SJSA1 (cell line): ENCODE data around the gene PTGFRN. TPM values are rescaled to one million over a fixed set of nuclear protein-coding genes. Genes with fewer than 3 reads are reported as not detected.
"Not testable (repeated sequence)": the region's sequence is repeated elsewhere in the genome, so short reads cannot be mapped to it uniquely, and the experiment has no call there.

Experiments
- DNase-seq, 2 experiments: peaks; one replicate each; pipeline ENCODE4 v3.0.0-alpha.2; 2015 to 2020; ENCODE audit warnings: low spot score in 2 of 2, low read depth in 1 of 2
- H3K27ac ChIP-seq: fragments of 250-450 bp; sonication (Bioruptor Pico); 2 replicates; pipeline ENCODE4 v1.5.1; 2020; ENCODE audit warnings: mild to moderate bottlenecking, moderate library complexity
- H3K27me3 ChIP-seq: fragments of 250-450 bp; sonication (Bioruptor Pico); replicated peaks from 2 replicates; pipeline ENCODE4 v1.5.1; 2020; ENCODE audit warnings: mild to moderate bottlenecking, moderate library complexity
- H3K36me3 ChIP-seq: fragments of 250-450 bp; sonication (Bioruptor Pico); 2 replicates; pipeline ENCODE4 v1.5.1; 2020; ENCODE audit warnings: mild to moderate bottlenecking
- H3K4me1 ChIP-seq: fragments of 250-450 bp; sonication (Bioruptor Pico); replicated peaks from 2 replicates; pipeline ENCODE4 v1.6.1; 2021; ENCODE audit warnings: mild to moderate bottlenecking
- H3K4me3 ChIP-seq: fragments of 250-450 bp; sonication (Bioruptor Pico); 2 replicates; pipeline ENCODE4 v1.5.1; 2020; ENCODE audit warnings: mild to moderate bottlenecking
- H3K9me3 ChIP-seq: fragments of 250-450 bp; sonication (Bioruptor Pico); replicated peaks from 2 replicates; pipeline ENCODE4 v1.5.1; 2020; ENCODE audit warnings: mild to moderate bottlenecking
- total RNA-seq: library from RNA; depleted of rRNA; stranded (reverse); fragments of >200 nt; shearing (Covaris generic); gene quantifications from 2 replicates; pipeline ENCODE4 v1.2.3, GENCODE V29; 2014; rRNA removed

The PTGFRN gene
- 15.6 and 25.2 TPM in 2 replicates for total RNA-seq

- H3K27ac ChIP-seq: no peak within 1 kb of the TSS
- H3K27me3 ChIP-seq: peaks cover 19% of the 10 kb centered on the region
These were observed at the start of gene PTGFRN for GRCh38 chr1:116909512-116910378. PTGFRN (plus strand) TSS chr1:116909916; CDS start chr1:116910204, 288 bp downstream.

GRCh38 chr1:116860167-116860566, 49.5 kb upstream of the PTGFRN start:
- H3K27ac ChIP-seq, H3K4me1 ChIP-seq, H3K4me3 ChIP-seq, DNase-seq, H3K36me3 ChIP-seq, H3K27me3 ChIP-seq, H3K9me3 ChIP-seq: not testable (repeated sequence)

More at GRCh38 chr1:116909512-116910378, at the start of gene PTGFRN:
- Histone ChIP-seq H3K9me3 (no peaks in the 10 kb centered on the region), H3K36me3 (no peaks in the 10 kb centered on the region), H3K4me3 (peak within 1 kb of the TSS; percentile 49), H3K4me1 (peaks cover 13% of the 10 kb centered on the region)
- DNase-seq: peak; percentile 52

GRCh38 chr1:116861137-116861536, 48.6 kb upstream of the PTGFRN start:
- DNase-seq: no peak
- no peaks in the 10 kb centered on the region for H3K36me3 ChIP-seq

GRCh38 chr1:116863031-116863430, 46.7 kb upstream of the PTGFRN start:
- H3K36me3 ChIP-seq, H3K27me3 ChIP-seq, H3K4me1 ChIP-seq, DNase-seq, H3K9me3 ChIP-seq, H3K27ac ChIP-seq, H3K4me3 ChIP-seq: not testable (repeated sequence)

More at GRCh38 chr1:116861137-116861536, 48.6 kb upstream of the PTGFRN start:
- Histone ChIP-seq H3K9me3 (no peaks in the 10 kb centered on the region), H3K27ac (no peak overlapping the region), H3K27me3 (no peaks in the 10 kb centered on the region), H3K4me3 (no peak overlapping the region), H3K4me1 (no peaks in the 10 kb centered on the region)

- H3K4me1 ChIP-seq, DNase-seq, H3K27ac ChIP-seq, H3K4me3 ChIP-seq, H3K27me3 ChIP-seq, H3K9me3 ChIP-seq, H3K36me3 ChIP-seq: not testable (repeated sequence)
These were observed 43.2 kb upstream of the PTGFRN start for GRCh38 chr1:116866478-116866877.

GRCh38 chr1:116868385-116868784, 41.3 kb upstream of the PTGFRN start:
- no peaks in the 10 kb centered on the region for H3K4me1 ChIP-seq
- no peaks in the 10 kb centered on the region for H3K36me3 ChIP-seq
- H3K9me3 ChIP-seq: no peaks in the 10 kb centered on the region; the same call in 1 of the 2 replicates
- no peak overlapping the region for H3K4me3 ChIP-seq
- no peaks in the 10 kb centered on the region for H3K27me3 ChIP-seq
- DNase-seq: no peak
- H3K27ac ChIP-seq: no peak overlapping the region

GRCh38 chr1:116869611-116870010, 40.1 kb upstream of the PTGFRN start:
- H3K9me3 ChIP-seq: no peaks in the 10 kb centered on the region; the same call in 1 of the 2 replicates
- DNase-seq: no peak
- no peak overlapping the region for H3K27ac ChIP-seq
- no peaks in the 10 kb centered on the region for H3K27me3 ChIP-seq
- H3K4me3 ChIP-seq: no peak overlapping the region
- no peaks in the 10 kb centered on the region for H3K4me1 ChIP-seq
- H3K36me3 ChIP-seq: no peaks in the 10 kb centered on the region

- Histone ChIP-seq H3K27me3 (no peaks in the 10 kb centered on the region), H3K36me3 (no peaks in the 10 kb centered on the region), H3K4me3 (no peak overlapping the region), H3K4me1 (no peaks in the 10 kb centered on the region), H3K9me3 (no peaks in the 10 kb centered on the region; the same call in 1 of the 2 replicates), H3K27ac (no peak overlapping the region)
- no peak for DNase-seq
These were observed 39.4 kb upstream of the PTGFRN start for GRCh38 chr1:116870300-116870699.

GRCh38 chr1:116871779-116872146, 38.0 kb upstream of the PTGFRN start:
- H3K27ac ChIP-seq: no peak overlapping the region
- no peaks in the 10 kb centered on the region; the same call in 1 of the 2 replicates for H3K9me3 ChIP-seq
- DNase-seq: no peak
- H3K27me3 ChIP-seq: no peaks in the 10 kb centered on the region
- H3K4me1 ChIP-seq: no peaks in the 10 kb centered on the region
- H3K36me3 ChIP-seq: no peaks in the 10 kb centered on the region
- no peak overlapping the region for H3K4me3 ChIP-seq

GRCh38 chr1:116873680-116874271, 35.9 kb upstream of the PTGFRN start:
- no peak for DNase-seq
- no peak overlapping the region for H3K27ac ChIP-seq
- no peak overlapping the region for H3K4me3 ChIP-seq
- peaks cover 6% of the 10 kb centered on the region for H3K4me1 ChIP-seq
- no peaks in the 10 kb centered on the region for H3K36me3 ChIP-seq
- no peaks in the 10 kb centered on the region; the same call in 1 of the 2 replicates for H3K9me3 ChIP-seq
- H3K27me3 ChIP-seq: no peaks in the 10 kb centered on the region

GRCh38 chr1:116874733-116875249, 34.9 kb upstream of the PTGFRN start:
- H3K4me1 ChIP-seq: peaks cover 12% of the 10 kb centered on the region
- no peaks in the 10 kb centered on the region for H3K27me3 ChIP-seq
- H3K27ac ChIP-seq: no peak overlapping the region
- no peak overlapping the region for H3K4me3 ChIP-seq
- H3K9me3 ChIP-seq: no peaks in the 10 kb centered on the region
- no peaks in the 10 kb centered on the region for H3K36me3 ChIP-seq
- DNase-seq: no peak

GRCh38 chr1:116875391-116875790, 34.3 kb upstream of the PTGFRN start:
- Histone ChIP-seq H3K36me3 (no peaks in the 10 kb centered on the region), H3K27ac (no peak overlapping the region), H3K27me3 (no peaks in the 10 kb centered on the region), H3K4me1 (peaks cover 12% of the 10 kb centered on the region), H3K9me3 (no peaks in the 10 kb centered on the region), H3K4me3 (no peak overlapping the region)
- DNase-seq: no peak

GRCh38 chr1:116875946-116876345, 33.8 kb upstream of the PTGFRN start:
- not testable (repeated sequence) for DNase-seq, H3K27ac ChIP-seq, H3K9me3 ChIP-seq, H3K4me3 ChIP-seq, H3K36me3 ChIP-seq, H3K27me3 ChIP-seq
- peaks cover 12% of the 10 kb centered on the region for H3K4me1 ChIP-seq
